Kidney (tissue), 14 donors: ENCODE data around the gene ZSCAN31. TPM values are rescaled to one million over a fixed set of nuclear protein-coding genes. Genes with fewer than 3 reads are reported as not detected.

Source experiments
- DNase-seq, 5 donors: peaks; one replicate each; pipeline ENCODE4 v3.0.0-alpha.2; 2013 to 2020
- FAIRE-seq: peaks from 2 replicates; lab custom pipeline; 2012; peaks lifted over from hg19 to GRCh38; lab: Jason Lieb, UNC
- H3K27ac ChIP-seq, 2 donors: one replicate each; pipeline ENCODE4 v1.7.0; 2013; ENCODE audit warnings: low read depth in 2 of 2, low read length in 2 of 2, inconsistent platforms in 1 of 2
- H3K27me3 ChIP-seq: one replicate; pipeline ENCODE4 v1.7.1; 2013; ENCODE audit warnings: low read length, inconsistent platforms; ENCODE audit not compliant: control insufficient read depth, insufficient read depth
- H3K36me3 ChIP-seq, 3 donors: one replicate each; pipeline versions ENCODE4 v1.7.0 to v1.7.1; 2013; ENCODE audit warnings: low read length in 3 of 3, control low read depth in 1 of 3, inconsistent platforms in 1 of 3; ENCODE audit not compliant: insufficient read depth in 3 of 3, control insufficient read depth in 2 of 3
- H3K4me1 ChIP-seq, 3 donors: one replicate each; pipeline versions ENCODE4 v1.7.0 to v1.7.1; 2013; ENCODE audit warnings: low read length in 3 of 3, inconsistent platforms in 1 of 3, low read depth in 1 of 3; ENCODE audit not compliant: control insufficient read depth in 2 of 3, insufficient read depth in 2 of 3
- H3K4me3 ChIP-seq, 3 donors: one replicate each; pipeline versions ENCODE4 v1.7.0 to v1.8.1; 2013; ENCODE audit warnings: low read length in 3 of 3, control low read depth in 1 of 3, inconsistent platforms in 1 of 3
- H3K9ac ChIP-seq, 3 donors: one replicate each; pipeline versions ENCODE4 v1.7.0 to v1.7.1; 2013; ENCODE audit warnings: low read length in 3 of 3, control low read depth in 1 of 3, inconsistent platforms in 1 of 3
- H3K9me3 ChIP-seq, 3 donors: one replicate each; pipeline versions ENCODE4 v1.7.0 to v1.7.1; 2013; ENCODE audit warnings: low read length in 3 of 3, control low read depth in 1 of 3, inconsistent platforms in 1 of 3; ENCODE audit not compliant: control insufficient read depth in 2 of 3, insufficient read depth in 1 of 3
- CTCF ChIP-seq: IDR thresholded peaks from 3 replicates; pipeline ENCODE4 v1.5.1; 2012; ENCODE audit warnings: mild to moderate bottlenecking, moderate library complexity, borderline replicate concordance; ENCODE audit not compliant: insufficient read depth; ENCODE audit errors: extremely low read depth
- intact Hi-C: fragments of 100-400 bp; cut with DNase I; formaldehyde crosslinking; loops from one replicate; pipeline ENCODE4 v1.11.1; 2022
- polyA plus RNA-seq: library from polyadenylated mRNA; stranded (reverse); fragments of 350-450 nt; fragmentation: Illumina TruSeq; extraction: RNeasy Lipid Tissue Mini Kit (QIAGEN cat#74804); gene quantifications from one replicate; pipeline ENCODE4 v1.2.3, GENCODE V29; 2014; ENCODE audit warnings: low read depth, low replicate concordance; ENCODE audit not compliant: insufficient read depth
- total RNA-seq: library from RNA; stranded (reverse); fragmentation: NEBNext Ultra II Directional; extraction: Animal tissue kit (Norgen Biotek cat#: 25700); gene quantifications from one replicate; pipeline ENCODE4 v1.2.1, GENCODE V29; 2021
- donor health status: control.
- donor health status: control.
- donor health status: control.
- donor health status: control.
- donor health status: control.
- donor health status: DM: yes; HTN: yes; CAD: no.
- donor health status: Normal renal cell carcinoma (clear cell type).

ZSCAN31 gene
- total and polyA plus RNA-seq, 2 donors from 2014 or later, result 4.1 to 6.3 TPM

GRCh38 chr6:28282926-28283325 lies 53.0 kb downstream of the ZSCAN31 start:
- H3K9me3 ChIP-seq, result peaks cover 0 to 5% (median 0%) of the 10 kb centered on the region in 3 donors
- no peak overlapping the region for H3K27ac ChIP-seq
- intact Hi-C loops, result no loop called here
- no peaks in the 10 kb centered on the region for H3K27me3 ChIP-seq
- no peak for TF ChIP-seq CTCF
- H3K9ac ChIP-seq, result no peak overlapping the region
- H3K4me1 ChIP-seq, result no peaks in the 10 kb centered on the region
- FAIRE-seq, result no peak
- DNase-seq, result no peak
- H3K36me3 ChIP-seq, result peaks cover 4 to 6% (median 5%) of the 10 kb centered on the region in 3 donors
- no peak overlapping the region for H3K4me3 ChIP-seq

- Histone ChIP-seq H3K27ac (no peak within 1 kb of the TSS), H3K9ac (peak within 1 kb of the TSS; percentile 66 to 75 (median 71)), H3K4me3 (peak within 1 kb of the TSS; percentile 80 to 84 (median 81)), H3K36me3 (peaks cover 2 to 6% (median 4%) of the 10 kb centered on the region in 3 donors), H3K9me3 (peaks cover 0 to 5% (median 0%) of the 10 kb centered on the region in 3 donors), H3K4me1 (no peaks in the 10 kb centered on the region), H3K27me3 (no peaks in the 10 kb centered on the region)
- FAIRE-seq, result no peak
- peak; percentile 78 to 89 (median 79) for DNase-seq
- TF ChIP-seq CTCF, result no peak
- intact Hi-C loops, result no loop called here
These were observed 54.5 kb downstream of the ZSCAN31 start, which contains the start of gene PGBD1 for GRCh38 chr6:28281288-28282064. TSS of gene PGBD1 (plus strand) at chr6:28281572. CDS start at chr6:28283814, 2,242 bp downstream.

- H3K9ac ChIP-seq, result no peak overlapping the region
- no peaks in the 10 kb centered on the region for H3K4me1 ChIP-seq
- no peaks in the 10 kb centered on the region for H3K27me3 ChIP-seq
- H3K27ac ChIP-seq, result no peak overlapping the region
- no peak for TF ChIP-seq CTCF
- H3K36me3 ChIP-seq, result peaks cover 4 to 13% (median 8%) of the 10 kb centered on the region in 3 donors
- FAIRE-seq, result no peak
- peak overlapping the region; percentile 64 to 84 (median 80) for H3K4me3 ChIP-seq
- no peak for DNase-seq
- intact Hi-C loops, result no loop called here
- H3K9me3 ChIP-seq, result peaks cover 0 to 5% (median 0%) of the 10 kb centered on the region in 3 donors
These were observed 55.2 kb downstream of the ZSCAN31 start for GRCh38 chr6:28280595-28281287.
